ENCODE measurements around the gene CARM1.
"Not testable (repeated sequence)": the region's sequence is repeated elsewhere in the genome, so short reads cannot be mapped to it uniquely, and the experiment has no call there.

CARM1 gene

DNA sequence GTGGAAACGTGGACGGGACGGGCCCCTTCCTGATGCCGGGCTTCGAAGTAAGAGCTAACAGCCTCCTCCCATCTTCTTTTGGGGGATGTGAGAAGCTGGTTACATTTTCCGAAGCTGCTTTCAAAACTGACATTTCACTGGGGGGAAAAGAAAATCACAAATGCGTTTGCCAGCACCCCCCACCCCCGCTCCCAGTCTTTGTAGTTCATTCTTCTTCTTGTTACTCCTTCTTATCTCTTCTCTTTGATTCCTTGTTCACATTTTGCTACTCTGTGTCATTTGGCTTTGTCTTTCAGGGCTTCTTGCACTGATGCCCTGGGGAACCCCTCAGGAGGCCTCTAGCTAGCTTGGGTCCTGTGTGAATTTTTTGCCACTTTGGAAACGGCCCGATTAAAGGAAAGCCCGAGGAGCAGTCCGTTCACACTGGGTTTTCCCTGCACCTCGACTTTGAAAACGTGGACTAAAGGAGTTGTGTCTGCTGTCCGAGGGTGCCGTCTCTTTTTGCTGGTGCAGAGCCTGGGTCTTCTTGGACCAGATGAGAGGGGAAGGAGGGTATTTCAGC, 1.3 kb downstream of the CARM1 start:
- DNase-seq = no peak

DNA sequence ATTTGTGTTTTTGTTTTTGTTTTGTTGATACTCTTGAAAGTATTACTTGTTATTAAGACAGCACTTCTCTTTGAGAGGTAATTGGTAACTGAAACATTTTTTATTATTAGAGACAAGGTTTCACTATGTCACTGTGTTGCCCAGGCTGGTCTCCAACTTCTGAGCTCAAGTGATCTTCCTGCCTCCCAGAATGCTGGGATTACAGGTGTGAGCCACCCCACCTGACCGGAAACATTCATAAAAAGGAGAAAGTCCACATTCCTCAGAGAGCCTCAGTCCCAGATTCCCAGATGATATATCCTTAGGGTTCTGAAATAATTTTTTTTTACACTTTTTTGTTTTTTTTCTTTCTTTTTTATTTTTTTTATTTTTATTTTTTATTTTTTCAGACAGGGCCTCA, 2.7 kb downstream of the CARM1 start:
- DNase-seq = no peak

DNA sequence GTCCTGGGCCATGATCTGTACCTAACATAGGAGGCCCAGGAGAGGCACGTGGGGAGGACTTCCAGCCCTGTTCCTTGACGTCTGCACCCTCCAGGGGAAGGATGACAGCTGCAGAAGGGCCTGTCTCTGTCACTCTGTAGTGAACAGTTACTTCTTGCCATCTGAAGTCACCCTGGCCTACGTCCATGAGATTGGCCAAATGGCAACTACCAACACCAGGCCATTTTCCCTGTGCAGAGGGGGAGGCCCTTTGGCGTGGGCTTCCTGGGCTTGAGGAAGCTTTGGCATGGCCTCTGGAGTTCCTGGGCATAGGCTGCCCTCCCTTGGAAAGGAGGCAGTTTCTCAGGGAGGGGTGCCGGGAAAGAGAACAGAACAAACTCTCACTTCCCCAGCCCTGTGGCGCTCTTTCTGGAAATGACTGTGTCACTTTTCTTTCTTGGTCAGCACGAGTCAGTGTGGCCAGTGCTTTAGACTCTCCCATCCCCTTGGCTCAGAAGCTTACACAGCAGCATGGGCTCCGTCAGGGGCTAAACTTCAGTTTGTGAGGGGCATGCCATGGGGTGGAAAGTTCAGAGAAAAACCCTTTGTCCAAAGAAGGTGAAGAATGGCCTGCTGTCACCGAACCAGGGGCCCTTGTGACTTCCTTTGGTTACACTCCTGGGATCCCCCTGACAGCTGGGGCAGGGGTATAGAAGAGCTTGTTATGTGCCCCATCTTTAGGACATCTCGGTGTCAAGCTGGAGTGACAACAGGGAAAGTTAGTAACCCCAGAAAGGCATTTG, 5.3 kb downstream of the CARM1 start:
- DNase-seq = peak in 28 of 58 donors; percentile 6 to 79 (median 32)

DNA sequence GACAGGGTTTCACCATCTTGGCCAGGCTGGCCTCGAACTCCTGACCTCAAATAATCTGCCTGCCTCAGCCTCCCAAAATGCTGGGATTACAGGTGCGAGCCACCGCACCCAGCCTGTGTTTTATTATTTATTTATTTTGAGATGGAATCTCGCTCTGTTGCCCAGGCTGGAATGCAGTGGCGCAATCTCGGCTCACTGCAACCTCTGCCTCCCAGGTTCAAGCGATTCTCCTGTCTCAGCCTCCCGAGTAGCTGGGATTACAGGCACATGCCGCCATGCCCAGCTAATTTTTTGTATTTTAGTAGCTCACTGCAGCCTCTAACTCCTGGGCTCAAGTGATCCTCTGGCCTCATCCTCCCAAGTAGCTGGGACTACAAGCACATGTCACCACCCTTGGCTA, 6.3 kb downstream of the CARM1 start:
- DNase-seq = not testable (repeated sequence)

DNA sequence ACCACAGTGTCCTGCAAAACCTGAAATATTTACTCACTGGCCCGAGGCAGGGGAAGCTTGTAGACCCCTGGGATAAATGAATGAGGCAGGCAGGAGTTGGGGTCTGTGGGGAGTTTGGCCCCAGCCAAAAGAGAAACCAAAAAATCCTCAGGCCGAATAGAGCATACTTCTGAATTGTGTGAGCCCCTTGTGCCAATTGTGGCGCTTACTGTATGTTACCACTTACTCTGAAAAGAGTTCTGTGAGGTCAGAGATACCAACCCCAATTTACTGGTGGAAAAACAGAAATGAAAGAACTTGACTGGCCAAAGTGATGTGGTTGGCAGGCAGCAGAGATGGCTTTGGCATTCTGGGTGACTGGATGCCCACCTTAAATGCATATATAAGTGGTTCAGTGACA, 6.9 kb downstream of the CARM1 start:
- no peak for DNase-seq

DNA sequence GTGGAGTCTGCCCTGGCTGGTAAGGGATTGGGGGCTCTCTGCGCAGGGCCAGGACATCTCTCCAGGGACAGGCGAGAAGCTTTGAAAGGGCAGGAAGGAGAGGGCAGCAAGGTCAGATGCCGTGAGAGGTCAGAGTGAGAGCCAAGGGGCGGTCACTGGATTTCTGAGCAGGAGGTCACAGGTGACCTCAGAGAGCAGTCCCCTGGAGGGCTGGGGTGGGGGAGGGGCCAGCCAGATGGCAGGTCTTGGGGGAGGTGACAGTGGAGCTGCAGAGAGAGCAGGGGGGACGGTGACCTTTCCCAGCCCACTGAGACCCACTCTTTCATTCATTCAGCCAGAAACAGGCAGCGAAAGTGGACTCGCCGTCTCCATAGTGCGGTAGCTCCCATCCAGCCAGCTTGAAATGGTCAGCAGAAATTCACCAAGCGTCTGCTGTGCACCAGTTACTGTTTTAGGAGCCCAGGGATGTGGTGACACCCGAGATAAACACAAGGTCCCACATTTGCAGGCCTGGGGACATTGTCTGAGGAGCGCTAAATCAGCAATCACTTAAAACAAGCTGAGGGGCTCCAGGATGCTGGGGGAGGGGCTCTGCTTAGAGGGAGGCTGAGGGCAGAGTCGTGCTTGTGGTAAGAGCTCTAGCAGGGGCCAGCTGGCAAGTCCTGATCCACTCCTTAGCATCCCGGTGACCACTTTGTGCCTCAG, 10.2 kb downstream of the CARM1 start:
- DNase-seq = no peak

DNA sequence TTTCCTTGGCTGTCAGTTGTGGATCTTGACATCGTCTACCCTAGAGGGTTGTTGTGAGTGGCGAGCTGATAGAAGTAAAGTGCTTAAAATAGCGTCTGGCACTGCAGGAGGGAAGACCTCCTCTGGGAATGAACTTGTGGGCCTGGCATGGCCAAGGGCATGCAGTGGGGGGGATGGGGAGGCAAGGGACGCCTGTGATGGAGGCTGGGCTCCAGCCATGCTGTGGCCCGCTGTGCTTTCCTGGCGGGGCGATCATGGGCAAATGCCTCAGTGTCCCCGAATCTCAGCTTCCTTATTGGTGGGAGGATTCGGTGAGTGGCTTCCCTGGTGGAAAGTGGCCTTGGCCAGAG, 10.7 kb downstream of the CARM1 start:
- DNase-seq = no peak

DNA sequence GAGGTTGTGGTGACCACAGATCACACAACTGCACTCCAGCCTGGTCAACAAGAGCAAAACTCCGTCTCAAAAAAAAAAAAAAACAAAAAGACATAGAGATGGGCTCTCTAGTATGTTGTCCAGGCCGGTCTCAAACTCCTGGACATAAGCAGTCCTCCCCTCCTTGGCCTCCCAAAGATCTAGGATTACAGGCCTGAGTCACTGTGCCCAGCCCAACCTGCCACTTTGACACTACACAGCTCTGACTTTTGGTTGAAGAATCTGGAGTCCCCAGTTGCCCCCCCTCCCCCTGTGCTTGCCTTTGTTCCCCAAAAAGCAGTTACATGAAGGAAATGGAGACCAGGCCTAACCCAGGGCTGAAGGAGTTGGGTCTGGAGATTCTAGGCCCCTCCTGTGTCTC, 12.9 kb downstream of the CARM1 start:
- DNase-seq = no peak

DNA sequence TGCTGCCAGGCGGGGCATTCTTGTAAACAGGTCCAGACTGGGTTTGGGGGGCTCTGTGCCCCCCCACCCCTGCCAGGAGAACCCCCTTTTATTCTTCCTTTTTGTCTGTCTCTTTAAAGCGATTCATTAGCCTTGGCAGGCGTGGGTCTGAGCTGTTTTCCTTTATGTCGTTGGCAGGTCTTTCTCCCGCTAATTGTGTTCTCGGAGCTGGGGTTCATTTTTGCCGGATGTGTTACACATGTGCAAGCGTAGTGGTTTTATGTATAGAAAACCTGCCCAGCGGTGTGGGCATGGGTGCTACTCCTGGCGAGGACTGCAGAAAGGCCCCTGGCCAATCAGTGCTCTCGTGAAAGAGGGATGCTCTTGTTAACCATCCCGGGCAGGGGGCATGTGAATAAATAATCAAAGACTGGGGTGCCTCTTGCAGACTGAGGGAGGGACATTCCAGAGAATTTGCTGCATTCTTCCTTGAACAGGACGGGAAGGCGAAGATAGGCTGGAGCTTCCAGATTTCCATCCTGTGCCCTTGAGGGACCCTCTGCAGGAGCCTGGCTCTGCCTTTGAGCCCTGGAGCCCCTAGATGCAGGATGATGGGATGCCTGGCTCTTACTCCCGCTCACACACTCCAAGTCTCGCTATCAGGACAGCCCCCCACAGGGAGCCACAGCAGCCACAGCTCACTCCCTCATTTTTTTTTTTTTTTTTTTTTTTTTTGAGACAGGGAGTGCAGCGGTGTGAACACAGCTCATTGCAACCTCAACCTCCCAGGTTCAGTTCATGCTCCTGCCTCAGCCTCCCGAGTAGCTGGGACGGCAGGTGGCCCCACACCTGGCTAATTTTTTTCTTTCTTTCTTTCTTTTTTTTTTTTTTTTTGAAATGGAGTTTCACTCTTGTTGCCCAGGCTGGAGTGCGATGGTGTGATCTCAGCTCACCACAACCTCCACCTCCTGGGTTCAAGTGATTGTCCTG, 14.1 kb downstream of the CARM1 start:
- DNase-seq = no peak

DNA sequence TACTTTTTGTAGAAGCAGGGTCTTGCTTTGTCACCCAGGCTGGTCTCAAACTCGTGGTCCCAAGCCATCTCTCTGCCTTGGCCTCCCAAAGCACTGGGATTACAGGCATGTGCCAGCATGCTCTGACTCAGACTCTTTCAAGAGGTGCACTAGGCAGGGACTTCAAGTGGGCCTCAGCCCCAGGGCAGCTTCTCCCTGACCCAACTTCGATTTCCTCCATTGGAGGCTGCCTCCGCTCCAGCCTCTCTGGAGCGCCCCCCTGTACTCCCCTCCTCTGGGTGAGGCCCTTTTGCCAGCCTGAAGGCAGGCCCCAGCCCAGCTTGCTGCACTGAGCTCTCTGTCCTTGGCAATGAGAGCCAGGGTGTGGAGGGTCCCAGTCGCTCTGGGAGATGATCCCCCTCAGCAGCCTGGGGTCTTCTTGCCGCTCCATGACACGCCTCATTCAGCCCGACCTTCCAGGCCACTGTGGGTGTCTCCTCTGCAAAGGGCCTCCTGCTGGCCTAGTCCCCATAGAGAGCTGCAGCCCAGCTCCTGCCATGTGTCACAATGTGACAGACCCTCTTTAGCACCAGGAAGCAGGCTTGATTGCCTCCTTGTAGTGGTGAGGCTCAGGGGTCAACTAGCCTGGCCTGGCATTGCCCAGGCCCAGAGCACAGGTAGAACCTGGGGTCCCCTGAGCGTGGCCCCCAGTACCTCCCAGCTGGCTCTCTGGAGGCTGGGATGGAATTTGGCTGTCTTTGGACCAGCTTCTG, 16.4 kb downstream of the CARM1 start:
- DNase-seq = peak in 2 of 58 donors; percentile 14 to 18

DNA sequence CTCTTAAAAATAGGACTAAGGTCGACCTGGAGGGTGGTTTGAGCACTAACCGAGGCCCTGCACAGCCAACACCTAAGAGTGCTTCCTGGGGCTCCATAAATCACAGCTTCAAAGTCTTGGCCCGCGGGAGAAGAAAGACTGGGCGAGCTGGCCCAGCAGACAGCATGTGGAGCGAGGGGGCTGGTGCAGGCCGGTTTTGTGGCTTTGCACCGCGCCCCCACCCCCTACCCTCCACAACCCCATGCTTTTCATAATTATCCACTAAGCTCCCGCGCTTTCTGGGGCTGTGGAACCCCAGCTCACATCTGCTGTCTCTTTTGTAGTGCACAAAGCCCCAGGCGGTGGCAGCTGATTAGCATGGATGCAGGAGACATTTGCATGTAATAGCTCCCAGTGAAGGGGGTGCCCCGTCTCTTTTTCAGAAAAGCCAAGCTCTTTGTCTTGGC, 17.1 kb downstream of the CARM1 start:
- peak in 8 of 58 donors; percentile 10 to 40 (median 20) for DNase-seq

DNA sequence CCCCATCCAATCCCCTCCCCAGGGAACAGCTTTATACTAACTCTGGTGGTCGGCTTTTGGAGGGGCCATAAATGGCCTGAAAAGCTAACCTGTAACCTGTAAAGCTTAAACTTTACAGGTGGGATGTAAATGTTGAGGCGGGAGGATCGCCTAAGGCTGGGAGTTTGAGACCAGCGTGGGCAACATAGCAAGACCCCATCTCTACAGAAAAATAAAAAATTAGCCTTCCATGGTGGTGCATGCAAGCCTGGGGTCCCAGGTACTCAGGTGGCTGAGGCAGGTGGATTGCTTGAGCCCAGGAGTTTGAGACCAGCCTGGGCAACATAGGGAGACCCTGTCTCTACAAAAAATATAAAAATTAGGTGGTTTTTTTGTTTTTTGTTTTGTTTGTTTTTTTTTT, 18.5 kb downstream of the CARM1 start:
- DNase-seq = no peak

DNA sequence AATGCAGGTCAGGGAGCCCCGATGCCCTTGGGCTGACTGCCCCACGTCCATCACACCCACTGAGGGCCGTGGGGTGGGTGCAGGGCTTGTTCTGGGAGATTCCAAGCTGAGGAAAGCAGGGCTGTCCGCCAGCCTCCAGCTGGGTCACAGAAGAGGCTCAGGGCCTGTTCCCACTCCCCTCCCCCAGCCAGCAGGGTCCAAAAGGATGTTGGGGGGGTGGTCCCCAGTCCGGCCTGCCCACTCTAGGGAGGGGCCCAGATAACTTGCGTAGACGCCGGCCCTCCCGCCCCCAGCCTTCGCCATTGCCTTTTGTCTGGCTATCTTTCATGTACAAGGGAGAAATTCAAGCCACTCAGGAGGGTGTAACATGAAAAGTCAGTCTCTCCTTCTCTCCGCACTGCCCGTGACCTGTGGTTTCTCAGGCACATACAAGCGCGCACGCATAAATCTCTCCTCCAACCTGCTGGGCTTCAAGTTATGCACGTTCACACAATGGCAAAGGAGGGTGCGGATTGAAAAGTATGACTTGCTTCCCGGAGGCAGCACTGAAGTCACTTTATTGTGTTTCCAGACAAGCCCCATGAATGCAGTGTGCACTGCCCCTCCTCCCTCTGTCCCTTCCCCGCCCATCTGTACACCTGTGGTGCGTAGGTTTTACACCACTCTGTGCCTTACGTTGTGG, 20.2 kb downstream of the CARM1 start:
- DNase-seq = peak in 9 of 58 donors; percentile 3 to 39 (median 15)

DNA sequence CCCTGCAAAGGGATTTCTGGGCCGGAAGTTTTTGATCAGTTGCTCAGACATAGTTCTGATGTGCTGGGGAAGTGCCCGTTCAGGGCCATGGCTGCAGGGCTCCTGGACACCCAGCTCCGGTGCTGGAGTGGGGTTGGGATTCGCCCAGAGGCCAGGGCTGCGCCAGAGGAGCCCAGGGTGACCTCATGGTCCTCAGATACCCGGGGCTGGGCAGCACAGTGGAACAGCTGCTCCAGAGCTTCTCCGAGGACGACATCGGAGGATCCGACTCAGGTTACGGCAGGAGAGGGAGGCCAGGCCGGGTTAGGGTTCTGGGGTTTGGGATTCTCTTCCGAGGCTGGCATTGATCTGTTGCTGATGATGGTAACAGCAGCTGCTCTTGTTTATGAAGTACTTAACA, 20.9 kb downstream of the CARM1 start:
- DNase-seq = no peak

DNA sequence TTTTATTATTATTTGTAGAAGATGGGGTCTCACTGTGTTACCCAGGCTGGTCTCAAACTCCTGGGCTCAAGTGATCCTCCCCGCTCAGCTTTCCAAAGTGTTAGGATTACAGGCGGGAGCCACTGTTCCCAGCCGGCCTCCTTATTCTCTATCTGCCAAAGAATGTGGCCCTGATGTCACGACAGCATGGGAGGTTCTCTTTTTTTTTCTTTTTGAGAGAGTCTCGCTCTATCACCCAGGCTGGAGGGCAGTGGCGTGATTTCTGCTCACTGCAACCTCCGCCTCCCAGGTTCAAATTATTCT, 23.5 kb downstream of the CARM1 start:
- DNase-seq = no peak

DNA sequence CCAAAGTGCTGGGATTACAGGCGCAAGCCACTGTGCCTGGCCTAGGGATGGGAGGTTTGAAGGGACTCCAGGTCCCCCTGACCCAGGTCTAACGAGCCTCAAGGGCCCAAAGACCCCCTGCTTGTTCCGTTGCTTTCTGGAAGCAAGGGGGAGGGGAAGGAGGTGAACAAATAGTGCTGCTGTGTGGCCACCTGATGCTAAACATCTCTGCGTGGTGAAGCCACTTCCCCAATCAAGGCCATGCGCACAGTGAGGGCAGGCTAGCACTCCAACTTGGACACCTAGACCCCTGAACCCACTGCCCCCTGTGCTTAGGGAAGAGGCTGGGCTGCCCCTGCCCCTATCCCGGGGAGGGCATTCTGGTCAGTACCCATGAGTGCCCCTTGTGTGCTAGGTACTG, 24.0 kb downstream of the CARM1 start:
- no peak for DNase-seq

DNA sequence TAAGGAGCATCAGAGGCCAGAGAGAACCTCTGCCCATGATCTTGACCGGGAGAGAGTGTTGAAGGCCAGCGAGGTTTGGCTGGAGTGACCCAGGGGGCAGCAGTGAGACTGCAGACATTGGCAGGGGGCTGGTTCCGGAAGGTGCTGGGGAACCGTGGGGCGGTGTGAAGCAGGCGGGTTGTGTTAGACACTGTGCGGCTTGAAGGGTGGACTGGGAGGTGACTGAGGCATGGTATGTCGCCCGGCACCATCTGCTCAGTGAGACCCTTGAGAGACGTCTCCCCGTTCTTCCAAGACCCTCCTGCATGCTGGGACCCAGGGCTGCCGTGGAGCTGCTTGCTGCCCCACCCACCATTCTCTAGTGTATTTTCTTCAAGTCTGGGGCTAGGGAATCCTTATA, 24.6 kb downstream of the CARM1 start:
- no peak for DNase-seq

DNA sequence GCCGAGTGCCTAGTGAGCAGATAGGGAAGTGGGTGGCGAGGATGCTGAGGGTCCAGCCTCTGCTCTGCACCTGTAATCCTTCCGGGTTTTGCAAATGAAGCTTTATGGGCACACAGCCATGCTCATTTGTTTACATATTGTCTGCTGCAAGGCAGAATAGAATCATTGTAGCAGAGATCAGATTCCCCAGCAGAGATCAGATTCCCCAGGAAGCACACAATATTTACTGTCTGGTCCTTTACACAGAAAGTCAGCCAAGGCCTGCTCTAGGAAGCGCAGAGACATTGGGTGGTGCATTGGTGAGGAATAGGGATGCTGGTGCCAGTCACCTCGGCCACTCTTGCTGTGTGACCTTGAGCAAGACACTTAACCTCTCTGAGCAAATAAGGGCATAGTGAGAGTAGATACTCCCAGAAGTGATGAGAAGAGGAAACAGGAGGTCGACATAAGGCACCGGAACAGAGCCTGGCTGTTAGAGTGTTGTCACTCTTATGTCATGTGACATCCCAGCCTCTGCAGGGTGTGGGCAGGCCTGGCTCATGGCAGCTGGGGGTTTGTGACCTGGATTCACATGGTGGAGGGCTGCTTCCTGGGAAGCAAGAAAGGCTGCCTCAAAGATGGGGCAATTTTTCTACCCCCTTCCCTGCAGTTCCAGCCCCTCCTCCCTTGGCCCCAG, 25.6 kb downstream of the CARM1 start:
- DNase-seq = no peak

DNA sequence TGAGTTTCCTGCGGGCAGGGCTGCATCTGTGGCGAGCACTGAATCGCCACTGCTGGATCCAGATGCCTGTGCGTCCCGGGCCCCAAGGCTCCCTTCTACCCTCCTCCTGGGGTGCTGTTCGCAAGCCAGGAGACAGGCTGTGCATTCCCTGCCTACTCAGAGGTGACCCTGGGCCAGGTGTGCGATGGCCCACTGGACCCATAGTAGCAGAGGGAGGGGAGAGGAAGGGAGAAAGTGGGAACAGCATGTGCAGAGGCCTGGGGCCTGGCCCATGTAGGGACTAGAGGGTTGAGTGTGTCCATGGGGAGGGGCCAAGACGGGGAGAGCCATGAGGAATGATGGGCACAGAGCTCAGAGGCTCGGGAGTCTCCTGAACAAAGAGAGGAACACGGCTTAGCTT, 27.3 kb downstream of the CARM1 start:
- DNase-seq = no peak
